GDM1 (cell line): Measurements from ENCODE around the gene TPD52L1.
"Not testable (repeated sequence)": the region's sequence is repeated elsewhere in the genome, so short reads cannot be mapped to it uniquely, and the experiment has no call there.

Experiments
- DNase-seq: peaks from one replicate; lab custom pipeline; 2025; lab: John Stamatoyannopoulos, UW

TPD52L1 gene, protein sequence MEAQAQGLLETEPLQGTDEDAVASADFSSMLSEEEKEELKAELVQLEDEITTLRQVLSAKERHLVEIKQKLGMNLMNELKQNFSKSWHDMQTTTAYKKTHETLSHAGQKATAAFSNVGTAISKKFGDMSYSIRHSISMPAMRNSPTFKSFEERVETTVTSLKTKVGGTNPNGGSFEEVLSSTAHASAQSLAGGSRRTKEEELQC

GRCh38 chr6:125153391-125154117 is at the start of gene TPD52L1:
TPD52L1 (plus strand) TSS chr6:125153773; CDS start chr6:125153952, 179 bp downstream.
- no peak for DNase-seq

- DNase-seq: no peak
Observed at GRCh38 chr6:125104425-125104824, 49.1 kb upstream of the TPD52L1 start.

GRCh38 chr6:125107048-125107447 is 46.5 kb upstream of the TPD52L1 start:
- no peak for DNase-seq

DNA sequence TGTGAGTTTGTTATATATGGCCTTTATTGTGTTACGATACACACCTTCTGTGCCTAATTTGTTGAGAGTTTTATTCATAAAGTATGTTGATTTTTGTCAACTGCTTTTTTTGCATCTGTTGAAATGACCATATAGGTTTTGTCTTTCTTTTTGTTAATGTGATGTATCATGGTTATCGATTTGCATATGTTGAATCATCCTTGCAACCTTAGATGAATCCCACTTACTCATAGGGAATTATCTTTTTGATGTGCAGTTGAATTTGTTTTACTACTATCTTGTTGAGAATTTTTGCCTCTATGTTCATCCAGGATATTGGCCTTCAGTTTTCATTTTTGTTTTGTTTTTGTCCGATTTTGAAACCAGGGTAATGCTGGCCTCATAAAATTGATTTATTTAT is 45.7 kb upstream of the TPD52L1 start:
- DNase-seq: no peak

DNA sequence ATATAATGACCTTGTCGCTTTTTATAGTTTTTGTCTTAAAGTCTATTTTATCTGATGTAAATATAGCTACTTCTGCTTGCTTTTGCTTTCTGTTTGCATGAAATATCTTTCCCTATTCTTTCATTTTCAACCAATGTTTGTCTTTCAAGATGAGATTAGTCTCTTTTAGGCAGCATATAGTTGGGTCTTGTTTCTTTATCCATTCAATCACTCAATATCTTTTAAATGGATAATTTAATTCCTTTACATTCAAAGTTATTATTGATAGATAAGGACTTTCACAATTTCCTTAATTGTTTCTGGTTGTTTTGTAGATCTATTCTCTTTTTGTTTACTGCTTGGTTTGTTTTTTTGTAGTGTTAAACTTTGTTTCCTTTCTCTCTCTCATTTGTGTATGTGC is 43.5 kb upstream of the TPD52L1 start:
- no peak for DNase-seq

GRCh38 chr6:125111219-125111983 is 42.2 kb upstream of the TPD52L1 start:
- DNase-seq: no peak

DNA sequence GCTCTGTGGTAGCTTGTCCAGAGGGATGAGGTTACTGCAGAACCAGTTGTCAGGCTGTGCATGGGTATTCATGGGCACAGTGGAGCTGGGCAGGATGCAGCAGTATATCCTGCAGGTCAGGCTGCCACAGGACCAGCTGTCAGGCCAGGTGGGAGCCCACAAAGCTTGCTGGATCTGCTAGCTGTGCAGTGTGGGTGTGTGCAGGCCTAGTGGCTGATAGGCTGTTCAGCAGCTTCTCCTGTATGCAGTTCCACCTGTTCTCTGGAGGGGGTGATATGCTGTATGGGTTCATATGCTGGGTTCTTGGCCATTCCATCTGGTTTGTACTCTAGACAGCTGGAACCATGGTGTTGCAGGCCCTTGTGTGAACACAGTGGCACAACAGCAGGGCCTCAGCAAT is 40.6 kb upstream of the TPD52L1 start:
- no peak for DNase-seq

- no peak for DNase-seq
Observed at GRCh38 chr6:125114248-125114858, 39.2 kb upstream of the TPD52L1 start.

DNA sequence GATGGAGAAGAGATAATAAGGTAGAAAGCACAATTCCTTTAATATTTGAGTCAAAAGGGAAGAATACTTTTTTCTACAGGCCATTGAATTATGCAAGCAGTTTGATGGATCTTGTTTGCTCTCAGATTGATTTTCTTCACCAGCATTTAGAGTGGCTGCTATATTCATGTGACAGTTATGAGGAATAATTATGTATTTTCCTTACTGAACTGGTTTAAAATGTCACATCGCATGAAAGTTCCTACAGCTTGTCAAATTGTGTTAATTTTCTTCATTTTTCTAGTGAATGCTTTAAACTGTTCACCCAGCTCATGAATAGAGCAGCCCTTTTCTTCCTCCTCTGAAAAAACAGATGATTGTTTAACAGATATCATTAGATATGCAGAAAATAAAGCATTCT is 37.4 kb upstream of the TPD52L1 start:
- no peak for DNase-seq

DNA sequence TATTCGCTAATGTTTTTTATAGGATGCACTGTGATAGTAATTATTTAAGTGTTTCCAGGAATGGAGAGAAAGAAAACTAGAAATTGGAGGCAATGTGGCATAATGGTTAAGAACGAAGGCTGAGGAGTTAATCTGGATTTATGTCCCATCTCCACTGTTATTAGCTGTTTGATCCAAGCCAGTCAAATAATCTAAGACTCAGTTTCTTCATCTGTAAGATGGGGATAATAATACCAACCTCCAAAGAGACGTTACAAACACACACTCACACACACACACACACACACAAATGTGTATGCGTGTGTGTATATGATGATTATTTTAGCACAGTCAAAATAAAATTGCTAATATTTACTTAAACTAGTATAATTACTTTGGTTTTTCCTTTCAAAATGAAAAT is 36.9 kb upstream of the TPD52L1 start:
- no peak for DNase-seq

DNA sequence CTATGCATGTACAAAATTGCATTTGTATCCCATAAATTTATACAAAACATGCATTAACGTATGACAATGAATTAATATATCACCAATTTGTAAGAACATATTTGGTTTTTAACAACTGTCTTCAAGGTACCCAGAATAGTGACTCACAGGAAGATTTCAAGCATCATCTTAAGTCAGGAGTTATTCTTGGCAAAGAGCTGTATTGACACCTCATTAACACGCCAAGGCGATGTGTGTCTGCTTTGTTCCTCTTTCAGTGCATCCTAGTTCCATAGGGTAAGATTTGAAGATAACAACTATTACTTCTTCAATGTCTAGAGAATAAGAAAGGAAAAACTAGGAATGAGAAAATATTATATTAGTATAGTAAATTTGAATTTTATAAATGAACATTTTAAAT is 35.8 kb upstream of the TPD52L1 start:
- no peak for DNase-seq

- DNase-seq: no peak
Observed at GRCh38 chr6:125120054-125120590, 33.5 kb upstream of the TPD52L1 start.

GRCh38 chr6:125121894-125122293 is 31.7 kb upstream of the TPD52L1 start:
- DNase-seq: no peak

- no peak for DNase-seq
Observed at GRCh38 chr6:125123051-125123450, 30.5 kb upstream of the TPD52L1 start.

GRCh38 chr6:125123468-125124048 is 30.0 kb upstream of the TPD52L1 start:
- DNase-seq: no peak

GRCh38 chr6:125124049-125124669 is 29.4 kb upstream of the TPD52L1 start:
- no peak for DNase-seq

DNA sequence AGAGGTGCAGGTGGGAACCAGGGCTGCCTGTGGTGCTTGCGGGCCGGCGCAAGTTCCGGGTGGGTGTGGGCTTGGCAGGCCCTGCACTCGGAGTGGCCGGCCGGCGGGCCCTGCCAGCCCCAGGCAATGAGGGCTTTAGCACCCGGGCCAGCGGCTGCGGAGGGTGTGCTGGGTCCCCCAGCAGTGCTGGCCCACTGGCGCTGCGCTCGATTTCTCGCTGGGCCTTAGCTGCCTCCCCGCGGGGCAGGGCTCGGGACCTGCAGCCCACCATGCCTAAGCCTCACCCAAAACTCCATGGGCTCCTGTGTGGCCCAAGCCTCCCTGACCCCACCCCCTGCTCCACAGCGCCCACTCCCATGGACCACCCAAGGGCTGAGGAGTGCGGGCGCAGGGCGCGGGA is 27.7 kb upstream of the TPD52L1 start:
- not testable (repeated sequence) for DNase-seq

DNA sequence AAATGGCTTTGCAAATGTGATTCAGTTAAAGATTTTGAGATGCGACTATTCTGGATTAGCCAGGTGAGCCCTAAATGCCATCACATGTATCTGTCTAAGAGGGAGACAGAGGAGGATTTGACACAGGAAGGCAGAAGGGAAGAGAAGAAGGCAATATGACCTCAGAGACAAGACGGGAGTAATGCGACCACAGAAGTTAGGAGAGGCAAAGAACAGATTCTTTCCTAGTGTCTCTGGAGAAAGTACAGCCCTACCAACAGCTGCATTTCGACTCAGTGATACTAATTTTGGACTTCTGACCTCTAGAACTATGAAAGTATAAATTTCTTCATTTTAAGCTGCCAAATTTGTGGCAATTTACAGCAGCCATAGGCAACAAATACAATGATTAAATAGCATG is 24.2 kb upstream of the TPD52L1 start:
- DNase-seq: no peak

DNA sequence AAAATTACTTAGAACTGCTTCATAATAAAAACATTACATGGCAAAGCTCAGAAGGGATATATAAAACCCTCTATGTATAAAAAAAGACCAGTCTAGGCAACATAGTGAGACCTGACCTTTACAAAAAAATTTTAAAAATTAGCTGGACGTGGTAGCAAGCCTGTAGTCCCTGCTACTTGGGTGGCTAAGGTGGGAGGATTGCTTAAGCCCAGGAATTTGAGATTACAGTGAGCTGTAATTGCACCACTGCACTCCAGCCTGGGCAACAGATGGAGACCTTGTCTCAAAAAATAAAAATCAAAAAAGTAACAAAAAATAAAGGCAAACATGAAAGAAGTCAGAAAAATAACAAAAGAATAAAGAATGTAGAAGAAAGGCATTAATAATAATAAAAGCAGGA is 21.5 kb upstream of the TPD52L1 start:
- no peak for DNase-seq

DNA sequence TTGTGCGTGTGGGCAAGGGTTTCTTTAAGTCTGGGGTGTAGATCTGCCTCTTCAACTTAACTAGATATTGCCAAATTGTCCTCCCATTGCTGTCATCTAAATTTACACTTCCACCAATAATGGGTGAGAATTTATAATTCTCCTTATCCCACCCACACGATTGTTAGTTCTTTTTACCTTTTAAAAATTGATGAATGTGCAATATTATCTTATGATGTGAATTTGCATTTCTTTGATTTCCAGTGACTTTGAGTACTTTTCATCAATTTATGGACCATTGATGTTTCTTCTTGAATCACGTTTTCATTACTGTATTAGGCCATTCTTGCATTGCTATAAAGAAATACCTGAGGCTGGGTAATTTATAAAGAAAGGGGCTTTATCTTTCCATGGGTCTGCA is 17.2 kb upstream of the TPD52L1 start:
- DNase-seq: no peak

DNA sequence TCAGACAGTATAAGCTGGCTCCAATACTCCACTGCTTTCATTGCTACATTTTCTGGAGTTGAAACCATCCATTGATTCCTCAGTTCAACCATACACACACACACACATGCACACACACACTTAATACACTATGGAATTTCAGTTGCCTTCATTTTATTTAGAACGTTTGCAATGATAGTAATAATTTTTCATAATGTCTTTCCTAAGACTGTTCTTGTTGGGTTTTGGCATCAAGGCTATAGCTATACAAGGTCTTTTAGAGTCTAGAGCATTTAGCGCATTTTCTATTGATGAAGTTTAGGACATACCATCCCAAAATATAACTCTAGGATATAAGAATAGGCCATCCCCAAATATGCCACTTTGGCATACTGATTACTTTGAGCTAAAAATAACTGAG is 15.5 kb upstream of the TPD52L1 start:
- DNase-seq: no peak

- no peak for DNase-seq
Observed at GRCh38 chr6:125140808-125141207, 12.8 kb upstream of the TPD52L1 start.
